H1 (cell line): ENCODE measurements around the gene POMT2. TPM values are rescaled to one million over a fixed set of nuclear protein-coding genes. Genes with fewer than 3 reads are reported as not detected.

ENCODE experiments used
- TBP ChIP-seq: IDR thresholded peaks from 2 replicates; pipeline ENCODE4 v1.6.1; 2011; ENCODE audit warnings: low read depth, low read length, improper control_type of control experiment
- polyA plus RNA-seq, 7 experiments: library from polyadenylated mRNA; depleted of rRNA in 3 of 7; stranded (reverse) in 5 of 7; unstranded in 2 of 7; fragments of >200 nt in 5 of 7; fragments of 200-250 nt in 2 of 7; gene quantifications; 1 replicate in 5 of 7; 2 replicates in 1 of 7; 4 replicates in 1 of 7; pipeline versions ENCODE4 v1.2.1 to v1.2.3, GENCODE V29; 2011 to 2013; ENCODE audit warnings: missing spikeins in 2 of 7, mixed read lengths in 2 of 7
- total RNA-seq: library from RNA; stranded (reverse); fragmentation: NEBNext Ultra II Directional; extraction: Animal tissue kit (Norgen Biotek cat#: 25700); gene quantifications from 2 replicates; pipeline ENCODE4 v1.2.1, GENCODE V29; 2021

Gene POMT2
- total and polyA plus RNA-seq, 2 of the 8 experiments (the other 6 are each of a cell fraction or from before 2014, with no cell fraction given): 20.8 to 44.9 TPM

- no peak for TF ChIP-seq TBP
- TF ChIP-seq, all 59 proteins: peak for 0
These were observed 4.5 kb downstream of the POMT2 start (continued) for GRCh38 chr14:77316195-77316505.
